ENCODE measurements around the gene FAM120B.
"Not testable (repeated sequence)": the region's sequence is repeated elsewhere in the genome, so short reads cannot be mapped to it uniquely, and the experiment has no call there.

The FAM120B gene

DNA sequence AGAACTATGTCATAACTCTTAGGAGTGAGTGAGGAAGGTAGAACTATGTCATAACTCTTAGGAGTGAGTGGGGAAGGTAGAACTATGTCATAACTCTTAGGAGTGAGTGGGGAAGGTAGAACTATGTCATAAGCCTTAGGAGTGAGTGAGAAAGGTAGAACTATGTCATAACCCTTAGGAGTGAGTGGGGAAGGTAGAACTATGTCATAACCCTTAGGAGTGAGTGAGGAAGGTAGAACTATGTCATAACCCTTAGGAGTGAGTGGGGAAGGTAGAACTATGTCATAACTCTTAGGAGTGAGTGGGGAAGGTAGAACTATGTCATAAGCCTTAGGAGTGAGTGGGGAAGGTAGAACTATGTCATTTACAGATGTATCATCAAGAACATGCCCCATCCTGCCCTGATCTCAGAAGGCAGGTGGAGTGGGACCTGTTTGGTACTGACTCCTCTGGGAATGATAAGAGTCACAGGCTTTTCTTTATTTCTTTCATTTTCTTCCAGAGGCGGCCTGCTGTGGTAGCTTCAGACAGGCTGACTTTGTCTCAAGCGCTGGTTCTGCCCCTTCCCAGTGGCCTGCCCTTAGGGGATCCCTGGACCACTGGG lies 93.5 kb downstream of the FAM120B start:
- DNase-seq: not testable (repeated sequence)

DNA sequence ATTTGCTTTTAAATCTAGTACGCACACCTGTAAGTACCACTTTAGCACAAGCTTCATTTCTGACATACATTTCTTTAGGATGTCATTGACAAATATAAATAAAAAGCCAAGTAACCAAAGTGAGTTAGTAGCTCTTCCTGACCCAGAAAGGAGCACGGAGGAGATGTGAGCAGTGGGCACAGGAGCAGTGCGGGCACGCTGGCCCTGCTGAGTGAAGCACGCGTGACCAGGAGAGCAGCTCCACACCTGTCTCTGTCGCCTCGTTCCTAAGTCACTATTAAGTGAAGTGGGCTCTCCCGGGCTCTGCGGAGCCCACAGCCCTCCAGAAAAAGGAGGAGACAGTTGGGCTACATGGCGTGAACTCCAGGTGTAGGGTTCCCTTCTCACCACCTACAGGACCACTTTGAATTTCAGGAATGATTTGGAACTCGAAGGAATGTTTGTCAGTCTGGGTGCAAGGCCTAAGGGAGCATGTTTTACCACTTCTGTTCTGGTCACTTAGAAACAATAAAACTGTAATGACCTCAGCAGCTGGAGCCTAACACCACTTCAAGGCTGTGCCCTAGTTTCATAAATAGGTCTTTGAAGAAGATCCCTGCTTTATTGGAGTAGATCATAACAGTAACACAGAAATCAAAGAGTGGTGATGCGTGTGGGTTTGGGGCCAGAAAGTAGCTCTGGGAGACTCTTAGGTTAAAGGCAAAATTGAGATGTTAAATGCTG lies 95.9 kb downstream of the FAM120B start:
- DNase-seq: no peak

DNA sequence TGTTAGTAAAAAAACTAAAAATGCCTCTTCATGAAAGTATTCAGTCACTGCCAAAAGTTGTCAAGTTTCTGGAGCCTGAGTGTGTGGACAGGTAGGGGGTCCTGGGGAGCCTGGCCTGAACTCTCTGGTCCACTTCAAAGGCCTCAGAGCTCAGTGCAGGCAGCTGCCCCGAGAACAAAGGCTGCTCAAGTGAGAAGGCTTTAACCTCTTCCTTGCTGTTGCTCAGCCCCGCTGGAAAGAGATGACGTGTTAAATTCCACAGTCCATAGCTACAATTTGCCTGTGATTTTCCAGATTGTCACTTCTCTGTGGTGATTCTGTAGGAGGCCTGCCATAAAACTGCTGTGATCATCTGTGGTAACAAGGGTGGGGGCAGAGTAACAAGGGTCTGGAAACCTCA lies 96.9 kb downstream of the FAM120B start:
- no peak for DNase-seq

DNA sequence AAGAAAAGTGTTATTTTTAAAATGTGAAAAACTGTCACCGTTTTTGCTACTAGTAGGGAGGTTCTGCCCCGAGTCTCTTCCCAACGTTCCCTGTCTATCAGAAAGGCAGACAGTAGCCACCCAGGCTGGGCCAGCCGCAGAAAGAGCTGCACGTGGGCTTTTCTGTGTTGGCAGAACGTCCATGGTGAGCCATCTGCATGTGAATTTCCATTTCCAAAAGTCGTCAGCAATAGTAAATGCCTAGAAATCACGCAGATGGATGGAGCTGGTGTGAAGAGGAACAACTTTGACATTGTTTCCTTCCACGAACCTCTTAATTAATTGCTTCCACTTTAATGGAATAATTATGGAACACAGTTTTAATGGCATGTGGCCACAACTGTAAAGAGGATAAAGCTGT lies 97.5 kb downstream of the FAM120B start:
- DNase-seq: no peak

DNA sequence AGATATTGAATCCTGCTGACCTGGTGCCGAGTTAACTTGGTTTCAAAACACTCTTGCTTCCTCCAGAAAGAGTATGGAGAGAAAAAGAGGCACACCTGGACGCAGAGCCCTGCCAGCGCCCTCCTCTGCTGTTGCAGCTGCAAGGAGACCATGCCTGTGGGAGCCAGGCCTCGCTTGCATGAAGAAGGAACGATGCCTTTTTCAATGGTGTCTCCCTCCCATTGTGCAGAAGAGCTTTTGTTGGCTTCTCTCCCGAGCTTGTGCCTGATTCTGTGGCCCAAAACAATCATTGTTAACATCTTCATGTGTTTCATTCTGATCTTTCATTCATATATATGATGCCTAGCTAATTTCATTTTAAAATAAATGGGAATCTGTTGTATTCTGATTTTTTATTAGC lies 98.1 kb downstream of the FAM120B start:
- DNase-seq: no peak

DNA sequence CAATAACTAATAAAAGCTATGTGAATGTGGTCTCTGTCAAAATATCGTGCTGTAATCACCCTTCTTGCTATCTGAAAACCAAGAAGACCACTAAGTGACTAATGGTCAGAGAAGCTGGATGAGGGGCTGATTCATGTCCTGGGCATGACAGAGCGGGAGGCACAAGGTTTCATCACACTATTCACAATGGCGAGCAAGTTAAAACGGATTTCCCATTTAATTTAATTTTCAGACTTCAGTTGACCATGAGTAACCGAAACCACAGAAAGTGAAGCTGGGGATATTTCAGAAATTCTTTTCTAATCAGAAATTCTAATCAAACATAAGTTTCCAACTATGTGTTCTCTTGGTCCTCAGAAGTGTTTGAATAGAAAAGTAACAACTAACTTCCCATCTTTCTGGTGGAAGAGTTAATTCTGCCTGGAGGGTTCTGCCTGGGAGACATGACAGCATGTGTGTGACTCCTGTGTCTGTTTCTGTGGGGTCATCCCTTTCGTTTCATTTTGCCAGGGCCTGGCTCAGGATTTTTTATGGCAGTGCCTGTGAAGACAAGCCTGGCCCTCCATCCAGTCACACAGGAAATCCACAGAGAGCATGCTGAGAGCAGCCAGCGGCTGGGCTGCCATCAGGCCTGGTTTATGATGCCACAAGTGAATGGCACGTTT lies 98.9 kb downstream of the FAM120B start:
- DNase-seq: no peak

DNA sequence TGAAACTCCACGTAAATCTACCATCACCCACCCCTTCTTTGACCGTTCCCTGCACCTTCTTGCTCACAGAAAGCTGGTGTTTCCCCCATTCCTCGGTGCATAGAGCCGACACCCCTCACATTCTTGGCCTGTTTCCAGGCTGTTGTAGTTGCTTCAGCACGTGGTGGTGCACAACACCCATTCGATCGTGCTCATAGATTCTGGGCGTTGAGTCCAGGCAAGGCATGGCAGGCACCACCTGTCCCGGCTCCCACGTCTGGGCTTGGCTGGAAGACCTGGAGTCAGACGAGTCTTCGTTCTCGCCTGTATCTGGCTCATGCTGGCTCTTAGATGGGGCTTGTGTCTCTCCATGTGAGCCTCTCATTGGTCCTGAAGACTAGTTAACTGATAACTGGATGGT lies 100.6 kb downstream of the FAM120B start:
- DNase-seq: no peak

DNA sequence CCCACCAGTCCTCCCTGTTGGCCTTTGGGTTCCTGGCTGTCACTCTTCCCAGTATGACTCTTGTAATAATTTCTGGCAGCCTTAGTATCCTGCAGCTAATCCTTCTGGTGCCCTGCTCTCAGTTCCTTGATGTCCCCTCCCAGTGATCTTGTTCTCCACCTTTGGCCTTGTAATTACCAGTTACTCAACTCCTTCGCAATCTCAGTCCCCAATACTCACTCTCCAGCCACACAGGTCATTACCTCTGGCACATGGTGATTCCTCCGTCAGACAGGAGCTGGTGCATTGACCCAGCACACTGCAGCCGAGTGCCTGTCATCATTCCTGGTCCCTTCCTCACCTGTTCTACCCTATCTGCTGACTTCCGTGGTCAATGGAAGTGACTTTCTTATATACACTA lies 101.4 kb downstream of the FAM120B start:
- DNase-seq: no peak

DNA sequence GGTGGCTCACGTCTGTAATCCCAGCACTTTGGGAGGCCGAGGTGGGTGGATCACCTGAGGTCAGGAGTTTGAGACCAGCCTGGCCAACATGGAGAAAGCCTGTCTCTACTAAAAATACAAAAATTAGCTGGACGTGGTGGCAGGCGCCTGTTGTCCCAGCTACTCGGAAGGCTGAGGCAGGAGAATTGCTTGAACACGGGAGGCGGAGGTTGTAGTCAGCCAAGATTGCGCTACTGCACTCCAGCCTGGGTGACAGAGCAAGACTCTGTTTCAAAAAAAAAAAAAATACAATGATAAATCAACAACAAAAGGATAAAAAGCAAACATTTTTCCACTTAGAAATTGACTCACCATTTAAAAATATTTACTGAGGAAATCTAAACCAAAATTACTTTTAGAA lies 103.2 kb downstream of the FAM120B start:
- not testable (repeated sequence) for DNase-seq

DNA sequence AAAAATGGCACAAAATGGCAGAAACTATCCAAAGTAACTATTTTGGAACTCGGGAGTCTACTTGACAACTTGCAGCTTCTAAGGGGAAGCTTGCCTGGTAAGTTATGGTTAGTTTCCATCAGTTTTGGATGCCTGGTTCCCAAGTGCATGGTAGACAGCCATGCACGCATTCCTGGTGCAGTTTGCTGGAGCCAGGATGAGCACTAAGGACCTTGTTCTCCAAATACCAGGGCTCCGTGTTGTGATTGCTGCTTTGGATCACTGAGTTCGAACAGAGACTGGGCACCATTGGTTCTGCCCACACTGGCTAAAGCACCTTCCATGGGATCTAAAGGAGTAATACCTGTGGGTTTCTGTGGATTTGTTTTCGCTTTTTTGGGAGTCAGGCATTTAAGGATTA lies 103.7 kb downstream of the FAM120B start:
- no peak for DNase-seq

DNA sequence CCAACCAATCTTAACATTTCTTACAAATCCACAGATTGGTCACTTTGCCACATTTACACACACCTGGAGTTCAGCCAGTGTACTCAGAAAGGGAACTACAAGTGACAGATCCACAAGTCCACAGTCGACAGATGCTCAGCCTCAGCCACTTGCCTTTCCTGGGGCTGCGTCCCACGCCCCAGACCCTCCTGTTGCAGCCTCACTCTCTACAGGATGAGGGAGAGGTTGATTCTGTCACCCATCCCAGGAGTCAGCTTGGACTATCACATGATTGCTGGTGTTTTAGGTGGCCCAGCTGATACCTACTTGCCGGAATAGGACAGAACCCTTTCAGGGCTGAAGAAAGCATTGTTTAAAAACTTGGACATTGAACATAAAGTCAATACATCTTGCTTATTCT lies 108.8 kb downstream of the FAM120B start:
- no peak for DNase-seq

DNA sequence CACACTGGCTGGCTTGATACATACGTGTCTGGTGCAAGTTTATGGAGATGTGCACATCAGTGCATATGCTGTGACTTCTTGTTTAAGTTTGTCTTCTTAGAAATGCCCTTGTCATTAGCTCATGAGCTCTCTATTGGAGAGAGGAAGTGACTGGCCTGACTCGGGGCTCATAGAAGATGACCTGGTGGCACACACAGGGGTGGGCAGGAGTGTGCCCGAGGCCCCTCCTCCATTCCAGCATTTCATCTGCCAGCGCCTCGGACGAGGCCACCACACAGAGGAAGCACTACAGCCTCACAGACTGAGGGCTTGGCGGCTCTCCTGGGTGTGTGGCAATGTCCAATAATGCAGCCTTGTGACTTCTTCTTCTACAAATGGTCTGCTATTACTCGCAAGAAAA lies 109.7 kb downstream of the FAM120B start:
- DNase-seq: no peak

DNA sequence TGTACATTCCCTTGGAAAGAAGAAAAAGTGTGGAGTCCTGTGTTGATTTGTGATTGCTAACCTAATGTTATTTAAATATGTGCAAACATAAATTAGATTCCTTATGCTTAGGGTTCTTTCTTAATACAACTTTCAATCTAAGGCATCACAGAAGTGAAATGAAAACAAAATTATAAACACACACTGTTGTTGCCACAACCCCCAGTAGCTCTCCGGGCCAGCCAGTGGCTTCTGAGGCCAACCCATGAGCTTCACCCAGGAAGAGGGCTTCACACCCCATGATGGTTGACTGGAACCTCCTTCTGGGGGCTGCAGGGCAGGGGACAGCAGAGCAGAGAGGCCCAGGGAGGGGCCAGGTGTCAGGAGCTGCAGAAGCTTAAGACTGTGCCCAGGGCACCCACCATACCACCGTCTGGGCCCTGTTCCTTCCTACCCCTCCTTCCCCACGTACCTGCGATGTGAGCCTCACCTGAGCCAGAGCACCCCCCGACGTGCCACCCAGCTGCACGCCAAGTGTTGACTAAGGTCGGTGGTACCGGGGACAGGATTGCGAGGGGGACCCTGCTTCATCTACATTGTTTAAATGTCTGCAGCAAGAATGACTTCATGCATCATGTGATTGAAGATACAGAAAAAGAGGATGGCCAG lies 110.5 kb downstream of the FAM120B start:
- no peak for DNase-seq

DNA sequence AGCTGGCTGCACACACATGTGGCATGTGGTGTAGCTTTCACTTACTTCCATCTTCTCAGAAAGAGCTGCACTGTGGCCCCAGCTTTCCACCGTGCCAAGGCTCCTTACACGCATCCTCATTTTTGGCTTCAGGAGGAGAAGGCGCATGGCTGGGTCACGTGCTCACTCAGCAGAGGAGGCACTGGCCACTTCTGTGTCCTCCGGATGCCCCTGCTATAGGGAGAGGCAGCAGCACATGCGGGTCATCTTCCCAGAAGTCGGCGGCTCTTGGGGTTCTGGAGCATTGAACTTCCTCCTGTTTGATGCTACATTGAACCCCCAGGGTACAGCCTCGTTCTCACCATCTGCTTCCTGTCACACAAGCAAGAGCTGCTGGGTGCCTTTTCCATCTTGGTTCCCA lies 111.3 kb downstream of the FAM120B start:
- no peak for DNase-seq

DNA sequence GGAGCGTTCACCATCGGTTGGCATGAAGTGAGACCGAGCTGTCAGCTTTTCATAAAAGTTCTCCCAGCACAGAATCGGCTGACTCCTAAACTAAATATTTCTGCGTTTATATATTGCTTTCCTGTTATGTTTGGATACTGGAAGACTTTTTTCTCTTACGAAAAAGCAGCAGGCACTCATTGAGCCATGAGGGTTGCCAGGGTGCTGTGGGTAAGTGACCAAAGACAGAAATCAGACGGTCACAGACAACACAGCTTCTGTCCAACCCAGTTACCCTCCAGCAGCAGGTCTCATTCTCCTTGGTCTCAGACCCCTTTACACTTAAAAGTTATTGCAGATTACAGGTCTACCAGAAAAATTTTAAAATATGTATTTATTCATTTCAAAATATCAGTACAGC lies 113.7 kb downstream of the FAM120B start:
- DNase-seq: no peak

DNA sequence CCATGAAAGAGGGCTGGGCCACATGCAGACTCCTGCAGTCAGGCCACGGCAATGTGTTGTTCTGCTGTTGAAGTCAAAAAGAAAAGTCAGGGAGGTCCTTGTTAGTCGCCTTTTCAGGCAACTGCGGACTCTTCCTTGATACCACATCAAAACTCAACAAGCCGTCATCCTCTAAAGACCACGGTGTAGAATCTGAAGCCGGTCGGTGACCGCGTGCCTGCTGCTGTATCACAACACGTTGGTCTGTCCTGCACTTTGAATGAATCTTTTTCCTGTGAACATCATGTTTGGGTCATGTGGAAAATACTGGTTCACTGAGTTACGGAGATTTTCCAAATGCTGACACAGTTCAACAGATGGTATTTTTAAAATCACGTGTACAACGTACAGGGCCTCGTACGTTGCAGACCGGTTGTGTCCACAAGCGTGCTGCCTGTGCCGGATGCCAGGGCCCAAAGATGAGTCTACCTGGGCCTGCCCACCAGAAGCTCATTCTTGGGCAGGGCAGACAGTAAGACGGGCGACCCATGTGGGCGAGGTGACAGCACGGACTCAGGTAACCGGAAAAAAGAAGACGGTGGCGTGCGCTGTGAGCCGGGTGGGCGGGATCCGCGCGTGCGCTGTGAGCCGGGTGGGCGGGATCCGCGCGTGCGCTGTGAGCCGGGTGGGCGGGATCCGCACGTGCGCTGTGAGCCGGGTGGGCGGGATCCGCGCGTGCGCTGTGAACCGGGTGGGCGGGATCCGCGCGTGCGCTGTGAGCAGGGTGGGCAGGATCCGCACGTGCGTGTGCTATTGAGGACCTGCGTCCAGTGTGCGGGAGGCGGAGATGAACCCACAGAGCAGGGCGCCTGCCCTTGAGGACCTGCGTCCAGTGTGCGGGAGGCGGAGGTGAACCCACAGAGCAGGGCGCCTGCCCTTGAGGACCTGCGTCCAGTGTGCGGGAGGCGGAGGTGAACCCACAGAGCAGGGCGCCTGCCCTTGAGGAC lies 114.5 kb downstream of the FAM120B start:
- DNase-seq: no peak

DNA sequence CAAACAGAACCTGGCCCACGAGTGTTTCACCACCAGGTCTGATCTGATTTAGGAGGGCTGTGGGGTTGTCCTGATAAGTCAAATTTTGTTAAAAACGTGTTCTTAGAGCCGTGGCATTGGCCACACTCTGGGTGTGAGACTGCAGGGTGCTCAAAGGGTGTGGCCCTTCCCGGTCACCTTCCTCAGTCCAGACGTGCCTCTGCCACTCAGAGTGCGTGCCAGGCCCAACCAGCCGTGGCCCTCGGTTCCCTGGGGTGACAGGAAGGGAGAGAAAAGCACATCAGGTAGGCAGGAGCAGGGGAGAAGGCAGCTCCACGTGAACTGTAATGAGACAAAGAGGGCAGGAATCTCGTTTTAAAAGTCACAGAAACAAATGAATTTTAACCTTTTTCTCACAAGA lies 115.4 kb downstream of the FAM120B start:
- DNase-seq: no peak

DNA sequence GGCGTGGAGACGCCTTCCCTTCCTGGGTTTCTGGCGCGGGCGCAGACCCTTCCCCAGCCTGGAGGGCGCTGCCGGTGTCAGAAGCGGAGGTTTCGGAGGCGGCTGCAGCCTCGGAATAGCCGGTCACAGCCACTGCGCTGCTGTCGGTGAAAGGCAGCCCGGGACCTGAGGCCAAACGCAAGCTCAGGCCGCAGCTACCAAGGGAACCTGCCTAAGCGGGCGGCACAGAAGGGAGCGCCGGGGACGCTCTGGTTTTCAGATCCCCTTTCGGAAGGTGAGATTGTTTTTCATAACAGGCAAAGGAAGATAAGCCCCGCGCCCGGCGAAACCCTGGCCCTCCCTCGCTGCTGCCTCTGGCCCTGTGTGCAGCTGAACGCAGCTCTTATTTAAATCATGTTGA lies 116.5 kb downstream of the FAM120B start:
- DNase-seq: no peak

DNA sequence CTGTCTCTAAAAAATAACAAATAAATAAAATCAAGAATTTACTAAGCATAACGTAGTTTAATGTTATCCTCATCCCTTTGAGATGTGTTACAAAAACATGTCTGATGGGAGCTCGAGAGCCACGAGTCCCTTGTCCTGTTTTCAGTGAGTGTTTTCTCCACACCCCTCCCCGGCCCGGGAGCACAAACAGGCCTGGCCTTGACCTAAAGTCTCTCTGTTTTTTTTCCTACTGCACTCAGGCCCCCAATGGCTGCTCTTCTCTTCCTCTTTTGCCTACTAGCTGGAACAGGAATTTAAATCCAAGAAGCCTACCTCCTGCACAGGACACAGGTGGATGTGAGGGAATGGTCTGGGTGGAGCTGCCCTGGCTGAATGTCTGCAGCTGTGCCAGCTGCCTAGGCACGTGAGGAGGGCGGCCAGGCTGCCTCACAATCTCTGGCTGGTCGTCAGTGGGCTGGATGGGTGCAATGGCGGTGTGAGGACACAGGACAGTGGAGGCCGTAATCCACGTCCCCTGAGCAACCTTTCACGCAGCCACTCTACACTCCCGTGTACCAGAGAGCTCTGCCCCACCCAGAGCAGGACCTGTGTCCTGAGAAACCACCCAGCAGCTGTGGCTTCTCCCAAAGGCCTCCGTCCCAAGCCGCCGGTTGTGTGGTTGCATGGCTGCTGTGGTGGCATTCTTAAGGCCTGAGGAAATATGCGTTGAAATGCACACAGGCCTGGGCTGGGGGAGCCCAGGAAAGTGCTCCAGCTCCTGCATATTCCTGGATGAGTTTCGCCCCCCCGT lies 117.5 kb downstream of the FAM120B start:
- DNase-seq: no peak

DNA sequence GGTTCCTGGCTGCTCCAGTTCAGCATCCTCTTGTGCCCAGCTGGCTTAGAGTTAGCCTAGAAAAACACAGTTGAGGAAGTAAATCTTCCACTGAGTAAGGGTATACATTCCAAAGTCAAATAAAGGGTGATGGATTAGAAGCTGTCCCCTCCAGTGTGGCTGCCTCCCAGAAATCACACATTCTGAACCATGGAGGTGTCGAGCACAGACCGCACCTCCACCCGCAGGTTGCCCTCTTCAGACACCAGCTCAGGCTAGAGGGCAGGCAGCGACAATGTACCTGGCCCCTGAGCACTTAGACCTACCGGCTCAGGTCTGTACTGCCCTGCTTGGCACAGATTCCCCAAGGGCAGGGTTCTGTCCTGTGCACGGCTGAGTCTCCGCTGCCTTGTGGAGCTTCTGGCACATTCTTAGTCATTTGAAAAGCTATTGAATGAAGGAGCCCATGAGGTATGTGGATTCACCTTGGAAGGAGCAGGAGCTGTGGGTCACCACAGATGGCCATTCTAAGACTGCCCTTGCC lies 118.1 kb downstream of the FAM120B start:
- DNase-seq: no peak

DNA sequence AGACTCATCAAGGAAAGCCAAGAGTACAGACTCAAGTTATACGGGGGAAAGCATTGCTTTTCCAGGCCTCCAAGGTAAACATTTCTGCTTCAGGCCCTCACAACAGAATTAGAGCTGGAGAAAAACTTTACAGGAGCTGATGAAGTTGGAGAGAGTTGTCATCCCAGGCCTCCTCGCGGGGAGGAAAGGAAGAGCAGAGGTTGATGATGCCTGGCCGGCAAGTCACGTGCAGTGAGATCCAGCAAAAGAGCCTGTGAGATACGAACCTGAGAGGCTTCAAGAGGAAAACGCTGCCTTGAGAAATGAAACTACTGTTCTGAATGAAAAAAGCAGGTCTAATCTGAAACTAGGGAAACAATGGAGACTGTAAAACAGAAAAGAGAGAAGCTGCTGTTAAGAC lies 122.9 kb downstream of the FAM120B start:
- no peak for DNase-seq

Data from NCI-H1930 (cell line).